Measurements from ENCODE around the gene SHPK.

SHPK gene

GRCh38 chr17:3655766-3656165 lies 19.7 kb upstream of the SHPK start:
- intact Hi-C loops (cut with DNase I; ENCODE audit: low total_unique reads): no loop called here

GRCh38 chr17:3647769-3648555 lies 11.9 kb upstream of the SHPK start:
- Histone ChIP-seq H3K36me3 (peaks cover 14 to 69% (median 18%) of the 10 kb centered on the region in 3 donors), H3K27ac (no peak overlapping the region), H3K4me1 (no peaks in the 10 kb centered on the region), H3K9me3 (no peaks in the 10 kb centered on the region), H3K4me3 (no peak overlapping the region), H3K27me3 (no peaks in the 10 kb centered on the region)
- TF ChIP-seq CTCF (IDR thresholded peaks at IDR 0.05): no peak
- DNase-seq: no peak
- intact Hi-C loops (cut with DNase I; ENCODE audit: low total_unique reads): no loop called here

More at GRCh38 chr17:3655766-3656165, 19.7 kb upstream of the SHPK start:
- TF ChIP-seq CTCF (IDR thresholded peaks at IDR 0.05): no peak
- Histone ChIP-seq H3K4me3 (no peak overlapping the region), H3K4me1 (peaks cover 0 to 32% (median 27%) of the 10 kb centered on the region in 4 donors), H3K9me3 (no peaks in the 10 kb centered on the region), H3K27me3 (no peaks in the 10 kb centered on the region), H3K27ac (no peak overlapping the region), H3K36me3 (peaks cover 0 to 19% (median 0%) of the 10 kb centered on the region in 3 donors)
- no peak for DNase-seq

GRCh38 chr17:3647251-3647650 lies 11.2 kb upstream of the SHPK start:
- H3K4me3 ChIP-seq: no peak overlapping the region
- H3K36me3 ChIP-seq: peaks cover 14 to 75% (median 18%) of the 10 kb centered on the region in 3 donors
- no peak overlapping the region for H3K27ac ChIP-seq
- intact Hi-C loops (cut with DNase I; ENCODE audit: low total_unique reads): no loop called here
- no peaks in the 10 kb centered on the region for H3K4me1 ChIP-seq
- TF ChIP-seq CTCF (IDR thresholded peaks at IDR 0.05): no peak
- no peaks in the 10 kb centered on the region for H3K27me3 ChIP-seq
- no peak for DNase-seq
- H3K9me3 ChIP-seq: no peaks in the 10 kb centered on the region

- no peak for DNase-seq
These were observed 9.3 kb upstream of the SHPK start for GRCh38 chr17:3645310-3645709.

GRCh38 chr17:3643889-3644349 lies 7.9 kb upstream of the SHPK start:
- no peak for DNase-seq
- Histone ChIP-seq H3K27me3 (no peaks in the 10 kb centered on the region), H3K36me3 (peaks cover 10 to 72% (median 14%) of the 10 kb centered on the region in 3 donors), H3K9me3 (no peaks in the 10 kb centered on the region), H3K27ac (no peak overlapping the region), H3K4me3 (no peak overlapping the region), H3K4me1 (no peaks in the 10 kb centered on the region)
- intact Hi-C loops (cut with DNase I; ENCODE audit: low total_unique reads): no loop called here
- no peak for TF ChIP-seq CTCF (IDR thresholded peaks at IDR 0.05)

More at GRCh38 chr17:3645310-3645709, 9.3 kb upstream of the SHPK start:
- H3K4me1 ChIP-seq: no peaks in the 10 kb centered on the region
- H3K4me3 ChIP-seq: no peak overlapping the region
- H3K9me3 ChIP-seq: no peaks in the 10 kb centered on the region
- no peak overlapping the region for H3K27ac ChIP-seq
- TF ChIP-seq CTCF (IDR thresholded peaks at IDR 0.05): no peak
- intact Hi-C loops (cut with DNase I; ENCODE audit: low total_unique reads): no loop called here
- H3K27me3 ChIP-seq: no peaks in the 10 kb centered on the region
- peaks cover 14 to 82% (median 18%) of the 10 kb centered on the region in 3 donors for H3K36me3 ChIP-seq
